HG02973 (cell line): Measurements from ENCODE around the gene AURKB.
A peak's percentile ranks its signal among the peaks of the same experiment; 100 is the strongest.
"Not testable (repeated sequence)": the region's sequence is repeated elsewhere in the genome, so short reads cannot be mapped to it uniquely, and the experiment has no call there.

ENCODE experiments used
- ATAC-seq: cut with Tn5 transposase; IDR thresholded peaks from one replicate; pipeline ENCODE4 v1.9.1; 2021; ENCODE audit warnings: moderate library complexity; ENCODE audit not compliant: unreplicated experiment

The AURKB gene

GRCh38 chr17:8189041-8189710 is 21.2 kb downstream of the AURKB start:
- no peak for ATAC-seq

- no peak for ATAC-seq
Measured at GRCh38 chr17:8188263-8188839, 22.0 kb downstream of the AURKB start.

- peak; percentile 20 for ATAC-seq
Measured at GRCh38 chr17:8187517-8188262, 22.7 kb downstream of the AURKB start.

- ATAC-seq = peak; percentile 32
Measured at GRCh38 chr17:8186787-8187516, 23.4 kb downstream of the AURKB start.

GRCh38 chr17:8186446-8186786 is 24.0 kb downstream of the AURKB start:
- no peak for ATAC-seq

- peak; percentile 17 for ATAC-seq
Measured at GRCh38 chr17:8185582-8186445, 24.6 kb downstream of the AURKB start.

- no peak for ATAC-seq
Measured at GRCh38 chr17:8176998-8177731, 33.2 kb downstream of the AURKB start.

- peak; percentile 45 for ATAC-seq
Measured at GRCh38 chr17:8176197-8176940, 34.0 kb downstream of the AURKB start, which contains the start of gene TMEM107. Gene TMEM107, minus strand, starts transcription at chr17:8176380. Its CDS starts 94 bp downstream, at chr17:8176286.

- ATAC-seq = peak; percentile 4
Measured at GRCh38 chr17:8175795-8176196, 34.6 kb downstream of the AURKB start.

- no peak for ATAC-seq
Measured at GRCh38 chr17:8173871-8174322, 36.5 kb downstream of the AURKB start.

- ATAC-seq = peak; percentile 61
Measured at GRCh38 chr17:8173056-8173870, 37.1 kb downstream of the AURKB start.

GRCh38 chr17:8170186-8170585 is 40.2 kb downstream of the AURKB start:
- not testable (repeated sequence) for ATAC-seq

- no peak for ATAC-seq
Measured at GRCh38 chr17:8167526-8167925, 42.8 kb downstream of the AURKB start.

GRCh38 chr17:8166731-8167130 is 43.6 kb downstream of the AURKB start:
- no peak for ATAC-seq

GRCh38 chr17:8164815-8165131 is 45.6 kb downstream of the AURKB start:
- ATAC-seq = no peak

- no peak for ATAC-seq
Measured at GRCh38 chr17:8163978-8164814, 46.2 kb downstream of the AURKB start.
